Neuron (in vitro differentiated cells): ENCODE results near the gene IFT27.

ENCODE experiments used
- H2AFZ ChIP-seq: one replicate; pipeline ENCODE4 v1.6.1; 2013; ENCODE audit warnings: low read depth, mild to moderate bottlenecking, inconsistent platforms, low read length, moderate library complexity
- H3K27me3 ChIP-seq: one replicate; pipeline ENCODE4 v1.6.1; 2013; ENCODE audit warnings: low read length; ENCODE audit not compliant: insufficient read depth
- H3K36me3 ChIP-seq: one replicate; pipeline ENCODE4 v1.6.1; 2013; ENCODE audit warnings: low read length; ENCODE audit not compliant: insufficient read depth
- H3K4me1 ChIP-seq: one replicate; pipeline ENCODE4 v1.6.1; 2013; ENCODE audit warnings: low read length; ENCODE audit not compliant: insufficient read depth
- H3K4me3 ChIP-seq: 2 replicates; pipeline ENCODE4 v1.5.1; 2013; ENCODE audit warnings: mild to moderate bottlenecking, low read length, moderate library complexity
- H3K9me3 ChIP-seq: one replicate; pipeline ENCODE4 v1.6.1; 2013; ENCODE audit warnings: low read length

Gene IFT27

DNA sequence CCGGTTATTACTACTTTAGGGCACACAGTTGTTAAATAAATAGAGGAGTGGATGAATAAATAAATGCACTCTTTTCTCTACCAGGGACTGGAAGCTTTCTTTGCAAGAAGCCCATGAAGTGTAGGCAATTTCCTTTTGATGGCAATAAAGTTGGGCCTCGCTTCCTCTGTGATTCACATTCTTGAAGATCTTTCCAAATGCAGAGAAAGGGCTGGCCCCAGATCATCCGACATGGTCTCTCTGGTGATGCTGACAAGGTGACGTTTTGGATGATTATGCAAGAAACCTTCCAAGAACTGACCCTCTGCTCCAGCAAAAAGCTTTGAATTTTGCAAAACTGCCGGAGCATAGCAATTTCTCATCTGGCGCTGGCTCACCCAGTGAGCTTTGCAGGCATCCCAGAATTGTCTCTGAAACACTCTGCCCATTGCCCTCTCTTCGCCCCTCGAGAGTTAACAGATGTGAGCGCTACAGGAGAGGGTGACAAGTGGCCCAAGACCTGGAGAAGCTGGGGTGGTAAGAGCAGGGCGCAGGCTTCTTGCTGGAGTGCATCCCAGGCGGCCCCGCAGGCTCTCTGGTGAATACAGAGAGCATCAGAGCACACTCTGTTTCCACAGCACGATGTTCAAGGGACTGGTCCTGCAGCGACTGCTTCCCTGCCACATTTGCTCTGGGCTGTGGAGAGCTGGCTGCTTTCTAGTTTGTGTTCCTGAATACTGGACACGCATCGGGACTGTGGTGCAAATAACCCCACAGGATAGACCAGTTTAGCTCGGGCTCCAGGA is 11.5 kb upstream of the IFT27 start:
- Histone ChIP-seq H3K36me3 (no peaks in the 10 kb centered on the region), H3K4me3 (no peak overlapping the region), H3K9me3 (no peaks in the 10 kb centered on the region), H2AFZ (no peak overlapping the region), H3K4me1 (no peaks in the 10 kb centered on the region), H3K27me3 (peaks cover 3% of the 10 kb centered on the region)

DNA sequence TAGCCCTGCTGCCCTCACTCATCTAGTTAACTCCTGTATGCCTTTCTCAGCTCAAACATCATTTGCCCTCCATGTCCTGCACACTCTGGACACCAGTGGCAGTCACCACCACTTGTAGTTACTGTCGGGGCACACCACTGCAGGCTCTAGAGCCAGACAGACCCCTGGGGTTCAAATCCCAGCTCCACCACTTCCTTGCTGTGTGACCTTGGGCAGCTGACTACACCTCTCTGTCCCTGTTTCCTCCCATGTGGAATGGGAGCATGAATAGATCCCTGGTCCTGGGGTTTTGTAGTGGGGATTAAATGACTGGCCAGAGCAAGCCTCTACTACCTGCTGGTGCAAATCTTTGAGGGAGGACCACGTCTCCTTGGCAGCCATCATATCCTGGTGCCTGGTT is 7.8 kb upstream of the IFT27 start:
- H3K4me1 ChIP-seq: peaks cover 4% of the 10 kb centered on the region
- peaks cover 3% of the 10 kb centered on the region for H3K27me3 ChIP-seq
- H3K9me3 ChIP-seq: peaks cover 2% of the 10 kb centered on the region
- no peak overlapping the region for H3K4me3 ChIP-seq
- H3K36me3 ChIP-seq: no peaks in the 10 kb centered on the region
- H2AFZ ChIP-seq: no peak overlapping the region

GRCh38 chr22:36781656-36782627 is 6.0 kb upstream of the IFT27 start:
- Histone ChIP-seq H3K4me3 (no peak overlapping the region), H3K27me3 (no peaks in the 10 kb centered on the region), H2AFZ (peak overlapping the region; percentile 15)

DNA sequence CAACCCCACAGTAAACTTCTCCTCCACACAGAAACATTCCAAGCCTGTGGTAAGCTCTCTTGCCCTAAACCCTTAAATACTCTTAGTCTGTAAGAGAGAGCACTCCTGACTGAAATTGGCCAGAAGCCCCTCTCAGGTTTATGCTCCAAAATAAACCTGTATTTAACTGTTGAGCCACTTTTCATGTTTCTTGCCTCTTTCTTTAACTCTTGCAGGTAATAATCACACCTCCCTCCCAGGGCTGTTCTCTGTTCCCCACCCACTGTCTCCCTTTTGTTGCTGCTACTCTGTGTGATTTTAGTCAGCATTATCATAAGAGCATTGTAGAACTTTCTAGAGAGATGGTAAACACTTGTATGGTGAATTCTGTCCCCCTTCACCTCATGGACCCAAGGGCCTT is 2.1 kb upstream of the IFT27 start:
- Histone ChIP-seq H3K36me3 (no peaks in the 10 kb centered on the region), H3K9me3 (peaks cover 8% of the 10 kb centered on the region), H3K27me3 (no peaks in the 10 kb centered on the region), H2AFZ (no peak overlapping the region), H3K4me3 (no peak overlapping the region), H3K4me1 (peaks cover 16% of the 10 kb centered on the region)

More at GRCh38 chr22:36781656-36782627, 6.0 kb upstream of the IFT27 start:
- Histone ChIP-seq H3K36me3 (no peaks in the 10 kb centered on the region), H3K4me1 (peaks cover 4% of the 10 kb centered on the region), H3K9me3 (peaks cover 8% of the 10 kb centered on the region)

DNA sequence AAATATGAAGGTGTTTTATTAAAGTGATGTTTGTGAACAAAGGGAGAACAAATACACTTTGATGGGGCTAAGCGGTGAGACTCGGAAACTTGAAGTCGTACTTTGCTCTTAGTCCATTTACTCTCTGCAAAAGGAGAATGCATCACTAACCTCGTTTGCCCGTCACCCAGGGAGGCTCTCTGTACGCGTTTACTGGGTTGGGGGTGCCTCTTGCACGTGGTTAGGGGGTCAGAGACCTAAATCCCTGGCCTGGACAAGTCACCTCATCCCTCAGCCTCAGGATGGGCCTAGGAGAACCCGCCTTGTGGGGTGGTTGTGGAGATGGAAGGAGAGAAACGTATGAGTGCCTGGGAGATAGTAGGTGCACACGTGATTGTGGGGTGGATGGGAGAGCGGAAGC is 803 bp upstream of the IFT27 start:
- Histone ChIP-seq H3K27me3 (no peaks in the 10 kb centered on the region), H3K4me1 (peaks cover 13% of the 10 kb centered on the region), H2AFZ (peak overlapping the region; percentile 75), H3K36me3 (no peaks in the 10 kb centered on the region), H3K4me3 (peak overlapping the region; percentile 34), H3K9me3 (peaks cover 8% of the 10 kb centered on the region)

GRCh38 chr22:36775586-36775963 is 344 bp downstream of the IFT27 start:
- H2AFZ ChIP-seq: no peak overlapping the region
- no peaks in the 10 kb centered on the region for H3K36me3 ChIP-seq
- H3K9me3 ChIP-seq: peaks cover 8% of the 10 kb centered on the region
- H3K4me3 ChIP-seq: peak overlapping the region; percentile 84
- H3K27me3 ChIP-seq: no peaks in the 10 kb centered on the region
- H3K4me1 ChIP-seq: peaks cover 12% of the 10 kb centered on the region

- no peak overlapping the region for H2AFZ ChIP-seq
Observed at GRCh38 chr22:36773935-36774334, 2.0 kb downstream of the IFT27 start.

DNA sequence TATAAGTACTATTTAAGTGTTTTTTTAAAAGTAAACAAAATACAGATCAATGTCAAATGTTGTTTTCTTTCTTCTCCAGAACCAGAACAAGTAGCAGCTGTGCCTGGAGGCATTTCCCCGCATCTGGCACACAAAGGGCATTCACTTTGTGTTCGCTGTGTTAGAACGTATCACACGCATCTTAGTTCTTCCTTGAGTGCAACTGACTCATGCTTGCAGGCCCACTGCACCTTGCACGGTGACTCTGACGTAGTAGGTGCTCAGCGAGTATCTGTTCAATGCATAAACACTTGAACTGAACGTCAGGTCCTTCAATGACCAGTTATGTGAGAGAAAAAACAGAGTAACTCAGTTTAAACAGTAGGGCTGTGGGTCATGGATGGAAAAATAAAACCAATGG is 3.5 kb downstream of the IFT27 start:
- H2AFZ ChIP-seq: no peak overlapping the region
- peaks cover 2% of the 10 kb centered on the region for H3K36me3 ChIP-seq
- peaks cover 12% of the 10 kb centered on the region for H3K4me1 ChIP-seq
- no peak overlapping the region for H3K4me3 ChIP-seq
- peaks cover 2% of the 10 kb centered on the region for H3K9me3 ChIP-seq
- no peaks in the 10 kb centered on the region for H3K27me3 ChIP-seq

More at GRCh38 chr22:36773935-36774334, 2.0 kb downstream of the IFT27 start:
- H3K36me3 ChIP-seq: no peaks in the 10 kb centered on the region
- no peaks in the 10 kb centered on the region for H3K27me3 ChIP-seq
- no peak overlapping the region for H3K4me3 ChIP-seq
- H3K9me3 ChIP-seq: peaks cover 5% of the 10 kb centered on the region
- H3K4me1 ChIP-seq: peaks cover 12% of the 10 kb centered on the region

GRCh38 chr22:36771356-36772063 is 4.4 kb downstream of the IFT27 start:
- H2AFZ ChIP-seq: no peak overlapping the region
- no peak overlapping the region for H3K4me3 ChIP-seq
- H3K27me3 ChIP-seq: no peaks in the 10 kb centered on the region
- H3K36me3 ChIP-seq: peaks cover 8% of the 10 kb centered on the region
- peaks cover 8% of the 10 kb centered on the region for H3K4me1 ChIP-seq
- H3K9me3 ChIP-seq: no peaks in the 10 kb centered on the region

DNA sequence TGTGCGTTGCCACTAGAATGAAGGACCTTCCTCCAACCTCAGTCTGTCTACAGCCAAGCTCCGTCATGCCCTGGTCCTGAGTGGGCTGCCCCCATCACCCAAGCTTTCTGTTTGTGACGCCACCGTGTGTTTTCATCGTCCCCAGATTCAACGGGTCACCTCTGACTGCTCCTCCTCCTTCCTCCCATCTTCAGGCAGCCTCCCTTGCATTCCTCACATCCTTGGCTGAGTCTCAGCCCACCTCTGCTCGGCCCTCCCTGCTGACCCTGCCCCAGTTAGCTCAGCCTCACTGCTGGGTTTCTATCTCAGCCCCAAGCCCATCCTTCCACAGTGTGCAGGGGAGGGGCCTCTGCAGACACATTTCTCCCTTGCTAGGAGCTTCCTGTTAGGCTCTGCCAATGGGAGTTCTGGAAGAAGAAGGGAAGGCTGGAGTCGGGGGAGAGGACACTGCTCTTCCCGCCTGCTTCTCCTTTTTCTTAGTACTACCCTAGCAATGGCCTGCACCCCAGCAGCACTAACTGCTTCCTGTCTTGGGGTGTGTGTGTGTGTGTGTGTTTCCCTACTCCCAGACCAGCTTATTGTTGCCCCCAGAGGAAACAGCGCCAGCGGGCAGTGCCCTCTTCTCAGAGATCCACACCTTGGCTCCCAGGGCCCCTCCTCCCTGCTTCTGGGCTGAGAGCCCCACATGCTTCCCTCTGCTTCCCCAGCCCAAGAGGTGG is 5.2 kb downstream of the IFT27 start:
- Histone ChIP-seq H3K27me3 (no peaks in the 10 kb centered on the region), H3K9me3 (no peaks in the 10 kb centered on the region), H3K4me3 (no peak overlapping the region), H2AFZ (no peak overlapping the region), H3K36me3 (peaks cover 13% of the 10 kb centered on the region), H3K4me1 (peaks cover 8% of the 10 kb centered on the region)

GRCh38 chr22:36769541-36770512 is 6.1 kb downstream of the IFT27 start:
- Histone ChIP-seq H3K36me3 (peaks cover 21% of the 10 kb centered on the region), H3K4me1 (peaks cover 1% of the 10 kb centered on the region), H3K9me3 (no peaks in the 10 kb centered on the region), H3K27me3 (no peaks in the 10 kb centered on the region), H3K4me3 (no peak overlapping the region), H2AFZ (no peak overlapping the region)
